ENCODE measurements around the gene RYR3.

GRCh38 chr15:33378866-33379480 lies 68.2 kb downstream of the RYR3 start:
- TF ChIP-seq, protein P1, sequence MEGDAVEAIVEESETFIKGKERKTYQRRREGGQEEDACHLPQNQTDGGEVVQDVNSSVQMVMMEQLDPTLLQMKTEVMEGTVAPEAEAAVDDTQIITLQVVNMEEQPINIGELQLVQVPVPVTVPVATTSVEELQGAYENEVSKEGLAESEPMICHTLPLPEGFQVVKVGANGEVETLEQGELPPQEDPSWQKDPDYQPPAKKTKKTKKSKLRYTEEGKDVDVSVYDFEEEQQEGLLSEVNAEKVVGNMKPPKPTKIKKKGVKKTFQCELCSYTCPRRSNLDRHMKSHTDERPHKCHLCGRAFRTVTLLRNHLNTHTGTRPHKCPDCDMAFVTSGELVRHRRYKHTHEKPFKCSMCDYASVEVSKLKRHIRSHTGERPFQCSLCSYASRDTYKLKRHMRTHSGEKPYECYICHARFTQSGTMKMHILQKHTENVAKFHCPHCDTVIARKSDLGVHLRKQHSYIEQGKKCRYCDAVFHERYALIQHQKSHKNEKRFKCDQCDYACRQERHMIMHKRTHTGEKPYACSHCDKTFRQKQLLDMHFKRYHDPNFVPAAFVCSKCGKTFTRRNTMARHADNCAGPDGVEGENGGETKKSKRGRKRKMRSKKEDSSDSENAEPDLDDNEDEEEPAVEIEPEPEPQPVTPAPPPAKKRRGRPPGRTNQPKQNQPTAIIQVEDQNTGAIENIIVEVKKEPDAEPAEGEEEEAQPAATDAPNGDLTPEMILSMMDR (conservative IDR thresholded peaks at IDR 0.05 in 1 of 2, IDR thresholded peaks at IDR 0.05 in 1 of 2; ENCODE audit: extremely low read depth in 1 of 2, insufficient read depth in 1 of 2, low read depth in 1 of 2, low read length in 2 of 2), result no peak
- TF ChIP-seq EZH2 (IDR thresholded peaks at IDR 0.05; ENCODE audit: borderline replicate concordance, low read length), result no peak
